HCT116 (cell line): ENCODE results near the gene RAD18.

Experiments
- CTCF ChIP-seq, 3 experiments: fragments of 200-600 bp in 1 of 3; sonication (generic) in 1 of 3; IDR thresholded peaks in 2 of 3; conservative IDR thresholded peaks in 1 of 3; 2 replicates each; pipeline ENCODE4 v1.5.1; 2012 to 2017; ENCODE audit warnings: low read depth in 2 of 3, low read length in 2 of 3, antibody characterized with exemption in 1 of 3, borderline replicate concordance in 1 of 3, control low read depth in 1 of 3, mild to moderate bottlenecking in 1 of 3, mixed read lengths in 1 of 3, mixed run types in 1 of 3, moderate library complexity in 1 of 3; ENCODE audit not compliant: insufficient read depth in 1 of 3
- POLR2A ChIP-seq: IDR thresholded peaks from 2 replicates; pipeline ENCODE4 v1.7.0; 2011; ENCODE audit warnings: borderline replicate concordance; ENCODE audit not compliant: insufficient read depth, insufficient read length; ENCODE audit errors: extremely low read depth
- SRF ChIP-seq: IDR thresholded peaks from 2 replicates; pipeline ENCODE4 v1.6.1; 2012; ENCODE audit warnings: low read depth

GRCh38 chr3:8996216-8996615 is 32.9 kb upstream of the RAD18 start:
- no peak for TF ChIP-seq POLR2A
- no peak for TF ChIP-seq CTCF (IDR thresholded peaks at IDR 0.05 in 2 of 3, conservative IDR thresholded peaks at IDR 0.05 in 1 of 3; ENCODE audit: borderline replicate concordance in 1 of 3, insufficient read depth in 1 of 3, low read depth in 2 of 3, low read length in 2 of 3)
- no peak for TF ChIP-seq SRF
